Measurements from ENCODE around the gene TMEM88. TPM values are rescaled to one million over a fixed set of nuclear protein-coding genes. Genes with fewer than 3 reads are reported as not detected.
A peak's percentile ranks its signal among the peaks of the same experiment; 100 is the strongest.

The TMEM88 gene
- total RNA-seq, 2 donors from 2014 or later: 1.3 to 1.8 TPM

DNA sequence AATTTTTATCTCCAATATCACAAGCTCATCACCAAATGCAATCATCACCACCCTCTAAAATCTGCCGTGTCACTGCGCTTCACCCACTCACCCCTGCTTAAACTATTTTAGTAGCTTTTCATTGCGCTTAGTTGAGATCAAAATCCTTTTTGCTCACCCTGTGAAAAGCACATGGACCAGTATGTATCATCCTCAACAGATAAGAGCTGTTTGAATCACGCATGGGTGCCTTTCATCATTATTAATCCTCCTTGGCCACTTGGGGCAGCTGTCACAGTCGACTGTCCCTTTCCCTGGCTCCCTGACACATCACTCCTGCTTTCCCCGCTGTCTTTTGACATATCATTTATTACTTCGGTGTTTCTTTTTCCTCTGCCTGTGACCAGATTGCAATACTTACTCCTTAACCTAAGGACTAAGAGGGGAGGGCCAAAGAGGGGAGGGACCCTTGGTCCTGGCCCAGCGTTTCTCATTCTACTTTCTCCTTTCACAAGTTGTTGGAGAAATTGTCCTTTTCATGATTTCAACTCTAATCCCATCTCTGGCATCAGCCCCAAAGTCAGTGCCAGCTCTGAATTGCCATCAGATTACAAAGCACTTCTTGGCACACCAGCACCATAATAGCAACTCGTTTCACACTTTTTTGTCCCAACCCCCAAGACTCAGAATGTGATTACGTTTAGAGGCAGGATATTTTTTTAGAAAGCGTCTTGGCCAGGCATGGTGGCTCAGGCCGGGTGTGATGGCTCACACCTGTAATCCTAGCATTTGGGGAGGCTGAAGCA is 29.5 kb upstream of the TMEM88 start:
- DNase-seq (ENCODE audit: low spot score in 2 of 2) (no peak), ATAC-seq (peak in 1 of 2 donors; percentile 47)
- Mint-ChIP-seq H3K27ac (no peak overlapping the region), H3K36me3 (no peaks in the 10 kb centered on the region), H3K9me3 (no peaks in the 10 kb centered on the region)

DNA sequence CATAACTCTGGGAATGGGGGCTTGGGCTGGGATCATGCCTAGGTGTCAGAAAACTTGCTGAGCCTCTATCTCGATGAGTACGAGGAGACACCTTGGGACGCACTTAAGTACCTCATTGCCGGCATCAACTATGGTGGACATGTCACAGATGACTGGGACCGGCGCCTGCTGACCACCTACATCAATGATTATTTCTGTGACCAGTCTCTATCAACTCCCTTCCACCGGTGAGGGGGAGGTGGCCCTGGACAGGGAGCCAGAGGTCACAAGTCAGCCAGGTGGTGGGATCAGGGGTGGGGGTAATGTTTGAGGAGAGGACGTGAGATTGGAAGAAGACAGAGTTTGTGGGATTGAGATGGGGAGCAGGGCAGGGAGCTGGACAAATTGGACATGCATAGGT is 24.2 kb upstream of the TMEM88 start:
- no peak for ATAC-seq
- no peaks in the 10 kb centered on the region for H3K36me3 Mint-ChIP-seq
- no peaks in the 10 kb centered on the region for H3K9me3 Mint-ChIP-seq
- no peak for DNase-seq (ENCODE audit: low spot score in 2 of 2)
- no peak overlapping the region for H3K27ac Mint-ChIP-seq

DNA sequence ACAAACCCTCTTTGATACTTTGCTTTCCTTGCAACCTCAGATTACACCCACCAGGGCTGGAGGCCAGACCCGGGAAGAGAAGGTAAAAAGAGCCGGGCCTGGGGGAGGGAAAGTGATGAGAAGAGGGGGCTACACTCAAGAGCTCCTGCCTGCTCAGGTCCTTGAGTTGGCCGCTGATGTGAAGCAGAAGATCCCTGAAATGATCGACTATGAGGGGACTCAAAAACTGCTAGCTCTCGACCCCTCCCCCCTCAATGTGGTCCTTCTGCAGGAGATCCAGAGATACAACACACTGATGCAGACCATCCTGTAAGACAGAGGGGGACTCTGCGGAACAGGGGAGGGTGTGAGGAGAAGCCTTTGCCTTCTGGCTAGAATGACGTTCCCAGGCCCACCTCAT is 23.6 kb upstream of the TMEM88 start:
- Mint-ChIP-seq H3K9me3 (no peaks in the 10 kb centered on the region), H3K36me3 (no peaks in the 10 kb centered on the region), H3K27ac (no peak overlapping the region)
- DNase-seq (ENCODE audit: low spot score in 2 of 2) (no peak), ATAC-seq (no peak)

DNA sequence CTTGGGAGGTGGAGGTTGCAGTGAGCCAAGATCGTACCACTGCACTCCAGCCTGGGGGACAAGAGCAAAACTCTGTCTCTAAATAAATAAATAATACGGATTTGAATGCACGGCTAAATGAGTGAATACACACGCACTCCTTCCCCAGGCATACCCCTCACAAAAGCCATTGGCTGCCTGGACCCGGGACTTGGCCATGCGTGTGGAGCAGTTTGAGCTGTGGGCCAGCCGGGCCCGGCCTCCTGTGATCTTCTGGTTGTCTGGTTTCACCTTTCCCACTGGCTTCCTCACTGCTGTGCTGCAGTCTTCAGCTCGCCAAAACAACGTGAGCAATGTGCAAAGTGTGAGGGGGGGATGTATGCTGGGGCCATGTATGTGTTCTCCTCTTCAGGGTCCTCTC is 22.4 kb upstream of the TMEM88 start:
- Mint-ChIP-seq H3K9me3 (no peaks in the 10 kb centered on the region), H3K27ac (no peak overlapping the region), H3K36me3 (no peaks in the 10 kb centered on the region)
- ATAC-seq (no peak), DNase-seq (ENCODE audit: low spot score in 2 of 2) (no peak)

DNA sequence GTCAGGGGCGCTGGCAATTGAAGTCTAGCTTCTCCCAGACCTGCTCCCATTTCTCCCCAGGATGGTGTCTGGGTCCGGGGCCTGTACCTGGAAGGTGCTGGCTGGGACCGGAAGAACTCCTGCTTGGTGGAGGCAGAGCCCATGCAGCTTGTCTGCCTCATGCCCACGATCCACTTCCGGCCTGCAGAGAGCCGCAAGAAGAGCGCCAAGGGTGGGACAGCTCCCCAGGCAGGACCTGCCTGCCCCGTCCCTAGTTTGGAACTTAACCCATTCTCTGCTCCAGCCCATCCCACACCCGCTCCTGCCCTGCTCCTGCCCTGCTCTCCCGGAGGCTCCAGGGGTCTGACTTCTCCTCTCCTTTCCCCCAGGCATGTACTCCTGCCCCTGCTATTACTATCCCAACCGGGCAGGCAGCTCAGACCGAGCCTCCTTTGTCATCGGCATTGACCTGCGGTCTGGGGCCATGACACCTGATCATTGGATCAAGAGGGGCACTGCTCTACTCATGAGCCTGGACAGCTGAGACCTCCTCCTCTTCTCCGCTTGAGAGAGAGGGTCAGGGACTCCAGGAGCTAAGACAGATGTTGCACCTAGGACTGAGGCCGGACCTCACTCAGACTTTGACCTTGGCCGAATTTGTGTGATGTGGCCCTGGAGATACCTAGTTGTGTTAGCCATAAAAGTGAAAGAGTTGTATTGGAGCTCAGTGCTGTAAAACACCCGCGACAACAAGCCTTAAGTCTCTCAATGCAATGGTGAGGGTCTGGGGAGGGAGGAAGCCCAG is 21.7 kb upstream of the TMEM88 start:
- H3K9me3 Mint-ChIP-seq: no peaks in the 10 kb centered on the region
- H3K36me3 Mint-ChIP-seq: no peaks in the 10 kb centered on the region
- DNase-seq (ENCODE audit: low spot score in 2 of 2): no peak
- ATAC-seq: no peak
- H3K27ac Mint-ChIP-seq: peak overlapping the region; percentile 77 to 97

DNA sequence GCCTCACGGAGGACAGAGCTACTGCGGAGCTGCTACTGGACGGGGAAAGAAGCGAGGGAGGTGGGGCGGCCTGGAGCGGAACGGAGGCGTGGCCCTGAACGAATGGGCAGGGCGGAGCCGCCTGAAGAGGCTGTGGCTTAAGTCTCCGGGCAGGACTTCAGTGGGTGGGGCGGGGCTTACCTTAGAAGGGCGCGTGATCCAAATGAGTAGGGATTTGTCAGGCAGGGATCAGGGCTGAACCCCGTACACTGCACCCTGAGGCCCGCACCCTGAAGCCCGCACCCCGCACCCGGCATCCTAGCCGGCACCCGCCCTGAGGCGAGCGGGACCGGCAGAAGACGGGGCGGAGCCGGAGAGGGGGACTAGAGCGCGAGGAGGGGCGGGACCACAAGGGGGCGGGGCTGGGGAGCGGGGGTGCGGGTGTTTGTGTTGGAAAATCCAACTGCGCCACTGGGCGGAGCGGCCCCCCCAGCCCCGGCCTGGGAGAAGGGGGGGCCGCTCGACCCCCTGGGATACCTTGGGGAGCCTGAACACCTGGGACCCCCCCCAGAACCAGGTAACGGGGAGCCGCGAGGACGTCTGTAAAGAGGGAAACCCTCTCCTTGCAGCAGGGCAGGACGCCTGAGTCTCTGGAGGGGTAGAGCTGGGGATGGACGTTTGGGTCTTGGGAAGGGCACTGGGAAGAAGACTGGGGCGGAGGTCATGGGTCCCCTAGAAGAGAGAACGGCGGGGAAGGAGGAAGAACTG is 20.9 kb upstream of the TMEM88 start, which contains the start of gene KDM6B:
TSS of gene KDM6B (plus strand) at position 423 of the 747 bp plus-strand sequence. CDS start 11,338 bp downstream, outside the sequence.
- peak within 1 kb of the TSS; percentile 97 for H3K27ac Mint-ChIP-seq
- H3K9me3 Mint-ChIP-seq: no peaks in the 10 kb centered on the region
- DNase-seq (ENCODE audit: low spot score in 2 of 2) (peak; percentile 87 to 90), ATAC-seq (peak; percentile 71 to 77)
- no peaks in the 10 kb centered on the region for H3K36me3 Mint-ChIP-seq

DNA sequence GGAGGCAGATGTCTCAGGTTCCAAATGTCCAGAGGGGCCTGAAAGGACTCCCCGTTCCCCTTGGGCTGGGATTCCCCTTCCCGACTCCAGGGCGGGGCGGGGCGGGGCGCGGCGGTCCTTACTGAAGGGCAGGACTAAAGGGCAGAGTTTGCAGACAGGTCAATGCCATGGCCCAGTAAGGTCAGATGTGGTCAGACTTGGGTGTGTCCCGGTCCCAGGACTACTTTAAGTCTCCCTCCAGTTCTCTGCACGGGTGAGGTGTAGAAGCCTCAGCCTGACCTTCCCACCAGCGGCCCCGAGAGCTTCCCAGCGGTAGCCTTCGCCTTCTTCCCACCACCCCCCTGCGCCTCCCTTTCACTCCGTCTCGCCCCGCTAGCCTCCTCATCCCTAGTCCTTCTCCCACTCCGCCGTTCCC is 20.3 kb upstream of the TMEM88 start:
- H3K27ac Mint-ChIP-seq: peak overlapping the region; percentile 97
- DNase-seq (ENCODE audit: low spot score in 2 of 2) (peak in 1 of 2 donors; percentile 75), ATAC-seq (peak; percentile 3 to 42)
- no peaks in the 10 kb centered on the region for H3K36me3 Mint-ChIP-seq
- H3K9me3 Mint-ChIP-seq: no peaks in the 10 kb centered on the region

DNA sequence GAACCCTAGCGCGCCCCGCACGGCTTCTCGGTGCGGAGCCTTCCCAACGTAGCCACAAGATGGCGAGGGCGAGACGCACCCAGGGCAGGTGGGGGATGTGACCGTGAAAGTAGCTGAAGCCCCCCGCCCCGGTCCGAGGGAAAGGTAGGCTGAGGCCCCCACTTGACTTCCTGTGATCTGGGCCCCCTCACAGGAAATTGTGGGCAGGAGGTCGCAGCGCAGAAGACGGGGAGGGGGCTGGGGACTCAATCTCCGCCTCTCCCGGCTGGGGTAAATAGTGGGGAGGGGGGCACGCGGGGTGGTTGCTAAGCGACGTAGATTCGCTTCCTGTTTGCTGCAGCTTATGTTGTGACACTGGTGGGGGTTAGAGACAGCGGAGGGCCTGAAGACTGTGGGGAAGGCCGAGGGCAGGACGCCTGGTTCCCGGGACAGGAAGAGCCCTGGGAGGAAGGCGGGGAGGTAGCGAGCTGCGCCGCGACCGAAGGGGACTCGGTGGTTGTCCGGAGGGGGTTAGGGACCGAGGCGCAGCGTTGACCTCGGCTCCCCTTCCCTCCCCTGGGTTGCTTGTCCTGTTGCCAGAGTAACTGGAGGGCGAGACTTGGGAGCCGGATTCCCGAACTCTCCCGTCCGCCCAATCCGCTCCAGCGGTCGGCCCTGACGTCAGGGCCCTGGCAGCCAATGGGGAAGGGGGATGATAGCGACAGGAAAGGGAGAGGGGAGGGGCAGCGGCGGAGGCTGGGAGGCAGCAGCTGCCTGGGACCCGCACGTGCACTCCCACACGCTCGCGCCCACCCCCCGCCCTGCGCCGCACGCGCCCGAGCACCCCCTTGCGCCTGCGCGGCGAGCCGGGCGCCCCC is 19.7 kb upstream of the TMEM88 start:
- ATAC-seq (peak; percentile 58 to 69), DNase-seq (ENCODE audit: low spot score in 2 of 2) (peak; percentile 83 to 88)
- Mint-ChIP-seq H3K36me3 (no peaks in the 10 kb centered on the region), H3K9me3 (no peaks in the 10 kb centered on the region), H3K27ac (peak overlapping the region; percentile 97)

DNA sequence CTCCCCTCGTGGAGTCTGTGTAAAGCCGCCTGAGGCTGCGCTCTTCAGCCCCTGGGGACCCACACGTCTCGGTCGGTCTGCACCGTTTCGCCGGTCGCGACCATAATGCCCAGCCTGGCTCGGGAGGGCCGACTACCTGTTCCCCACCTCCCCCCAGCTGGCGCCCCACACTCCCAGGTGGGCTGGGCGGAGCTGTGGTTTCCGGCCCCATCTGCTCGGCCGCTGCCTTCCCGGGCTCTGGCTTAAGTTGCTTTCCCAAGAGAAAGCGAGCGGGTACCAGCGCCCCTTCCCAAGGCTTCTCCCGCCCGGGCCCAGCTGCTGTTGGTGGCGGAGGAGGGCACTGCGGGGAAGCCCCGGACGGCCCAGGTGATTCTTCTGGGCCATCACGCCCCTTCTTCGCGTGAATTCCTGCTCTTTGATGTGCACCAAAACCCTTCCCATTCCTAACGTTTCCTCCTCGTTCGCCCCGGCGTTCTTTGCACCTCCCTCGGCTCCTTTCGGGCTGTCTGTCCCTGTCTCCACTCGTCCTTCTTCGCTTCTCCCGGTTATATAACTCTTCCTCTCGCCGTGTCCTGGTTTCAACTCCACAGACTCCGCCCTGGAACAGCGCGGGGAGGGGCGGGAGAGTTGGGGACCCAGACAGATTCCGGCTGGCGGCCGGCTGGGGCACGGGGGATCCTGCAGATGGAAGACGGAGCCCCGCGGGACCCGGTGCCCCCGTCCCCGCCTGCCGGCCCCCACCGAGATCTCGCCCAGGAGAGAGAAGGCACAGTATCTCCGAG is 18.9 kb upstream of the TMEM88 start:
- Mint-ChIP-seq H3K9me3 (no peaks in the 10 kb centered on the region), H3K36me3 (peaks cover 6 to 7% of the 10 kb centered on the region in 2 donors), H3K27ac (peak overlapping the region; percentile 83 to 97)
- ATAC-seq (no peak), DNase-seq (ENCODE audit: low spot score in 2 of 2) (peak in 1 of 2 donors; percentile 49)

DNA sequence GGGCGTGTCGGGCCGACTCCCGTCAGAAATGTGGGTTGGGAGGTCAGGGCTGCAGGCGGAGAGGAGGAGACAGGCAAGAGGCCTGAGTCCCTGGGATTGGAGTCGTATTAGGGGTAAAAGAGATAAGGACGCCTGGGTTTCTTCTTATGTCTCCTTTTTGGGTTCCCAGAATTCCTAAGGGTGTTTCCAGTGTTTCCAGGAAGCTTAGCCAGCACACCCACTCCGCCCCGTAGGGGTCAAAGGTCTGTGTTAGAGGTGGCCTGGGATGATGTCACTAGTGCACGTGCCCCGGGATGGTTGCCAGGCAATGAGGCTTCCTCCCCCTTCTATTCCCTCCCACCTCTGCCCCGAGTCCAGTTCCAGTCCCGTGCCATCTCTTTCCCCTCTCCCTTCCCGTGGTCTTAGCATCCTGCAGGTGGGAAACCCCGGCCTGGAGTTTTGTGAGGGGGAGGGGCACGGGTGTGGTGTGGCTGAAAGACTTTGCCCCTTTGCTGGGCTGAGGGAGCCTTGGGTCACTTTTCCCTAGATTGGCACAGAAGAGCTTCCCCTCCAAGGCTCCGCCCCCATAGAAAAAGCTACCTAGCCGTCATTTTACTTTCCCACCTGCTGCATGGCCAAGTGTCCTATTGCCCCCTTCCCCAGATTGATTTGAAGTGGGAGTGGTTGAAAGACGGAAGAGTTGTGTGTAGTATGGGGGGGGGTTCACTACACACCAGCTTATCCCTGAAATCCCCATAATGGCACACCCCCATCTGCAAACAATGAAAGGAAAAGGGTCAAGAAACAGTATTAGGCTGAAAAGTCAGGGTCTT is 18.1 kb upstream of the TMEM88 start:
- DNase-seq (ENCODE audit: low spot score in 2 of 2) (peak; percentile 53 to 65), ATAC-seq (no peak)
- Mint-ChIP-seq H3K27ac (peak overlapping the region; percentile 83 to 97), H3K36me3 (peaks cover 9% of the 10 kb centered on the region in 2 donors), H3K9me3 (no peaks in the 10 kb centered on the region)

DNA sequence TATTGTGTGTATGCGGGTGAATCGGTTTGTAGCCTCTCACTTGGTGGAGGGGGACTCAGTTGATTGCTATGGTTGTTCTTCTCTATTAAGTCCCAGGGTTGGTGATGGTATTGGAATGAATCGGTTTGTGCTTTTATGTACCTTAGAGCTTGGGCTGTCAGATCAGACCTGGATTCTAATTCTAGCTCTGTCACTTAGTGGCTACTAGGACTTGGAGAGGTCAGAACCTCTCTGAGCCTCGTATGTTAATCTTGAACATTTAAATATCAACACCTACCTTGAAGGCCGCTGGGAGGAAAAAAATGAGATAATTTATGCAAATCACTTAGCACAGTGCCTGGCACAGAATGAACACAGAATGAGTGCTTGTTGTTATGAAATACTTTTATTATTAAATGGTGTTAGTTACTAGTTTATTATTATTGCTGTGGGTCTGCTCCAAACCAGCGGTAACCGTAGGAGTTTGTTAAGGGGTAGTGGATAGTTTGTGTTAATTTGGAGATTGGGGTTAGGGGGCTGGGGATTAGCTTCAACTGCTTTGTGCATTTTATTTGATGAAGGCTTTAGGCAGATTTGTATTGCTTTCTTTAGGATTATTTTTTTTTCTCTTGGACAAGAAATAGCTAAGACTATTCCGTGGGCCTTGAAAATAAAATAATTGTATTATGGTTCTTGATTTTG is 17.3 kb upstream of the TMEM88 start:
- Mint-ChIP-seq H3K9me3 (no peaks in the 10 kb centered on the region), H3K27ac (peak overlapping the region; percentile 18 to 88)
- DNase-seq (ENCODE audit: low spot score in 2 of 2): no peak

DNA sequence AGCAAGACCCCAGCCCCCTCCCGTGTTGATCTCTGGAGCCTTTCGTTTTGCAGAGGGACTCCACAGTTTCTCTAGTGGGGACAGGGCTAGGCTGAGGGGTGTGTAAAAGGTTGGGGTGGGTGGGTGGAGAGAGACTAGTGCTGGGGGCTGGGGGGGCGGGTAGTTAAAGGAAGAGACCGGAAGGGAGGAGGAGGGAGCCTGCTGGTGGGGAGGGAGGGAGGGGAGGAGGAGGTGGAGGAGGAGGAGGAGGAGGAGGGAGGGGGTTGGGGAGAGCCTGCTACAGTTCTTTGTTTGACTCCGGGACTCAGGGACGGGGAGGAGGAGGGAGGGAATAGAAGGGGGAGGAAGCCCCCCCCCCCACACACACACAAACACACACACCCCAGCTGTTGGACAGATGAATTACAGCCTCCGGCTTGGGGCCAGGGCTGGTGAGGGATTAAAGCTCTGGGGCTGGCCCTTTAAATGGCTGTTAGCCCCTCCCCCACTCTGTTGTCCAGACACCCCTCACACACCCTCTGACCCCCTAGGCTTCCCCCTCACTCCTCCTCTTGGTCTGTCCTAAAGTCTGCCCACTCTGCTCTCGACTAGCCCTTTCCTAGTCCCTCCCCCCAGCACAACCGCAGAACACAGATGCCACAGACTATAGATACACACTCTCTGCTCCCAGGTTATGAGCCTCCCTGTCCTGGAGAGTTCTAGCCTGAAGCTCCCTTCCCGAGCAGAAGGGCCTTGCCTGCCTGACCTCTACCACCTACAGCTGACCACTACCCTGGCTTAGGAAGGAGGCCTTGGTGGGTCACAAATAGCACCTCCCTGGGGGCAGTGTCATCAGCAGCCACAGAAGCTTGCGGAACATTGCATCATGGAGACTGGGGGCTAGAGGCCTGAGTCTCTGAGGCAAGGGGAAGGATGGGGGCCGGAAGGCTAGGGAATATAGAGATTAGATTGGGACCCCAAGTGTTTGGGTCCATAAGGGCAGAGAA is 16.5 kb upstream of the TMEM88 start:
- peak in 1 of 2 donors; percentile 56 for DNase-seq (ENCODE audit: low spot score in 2 of 2)
- ATAC-seq: no peak
- Mint-ChIP-seq H3K9me3 (no peaks in the 10 kb centered on the region), H3K27ac (peak overlapping the region; percentile 51 to 93), H3K36me3 (peaks cover 9% of the 10 kb centered on the region in 2 donors)

More for the DNA sequence above, 17.3 kb upstream of the TMEM88 start:
- no peak for ATAC-seq
- H3K36me3 Mint-ChIP-seq: peaks cover 9% of the 10 kb centered on the region in 2 donors

DNA sequence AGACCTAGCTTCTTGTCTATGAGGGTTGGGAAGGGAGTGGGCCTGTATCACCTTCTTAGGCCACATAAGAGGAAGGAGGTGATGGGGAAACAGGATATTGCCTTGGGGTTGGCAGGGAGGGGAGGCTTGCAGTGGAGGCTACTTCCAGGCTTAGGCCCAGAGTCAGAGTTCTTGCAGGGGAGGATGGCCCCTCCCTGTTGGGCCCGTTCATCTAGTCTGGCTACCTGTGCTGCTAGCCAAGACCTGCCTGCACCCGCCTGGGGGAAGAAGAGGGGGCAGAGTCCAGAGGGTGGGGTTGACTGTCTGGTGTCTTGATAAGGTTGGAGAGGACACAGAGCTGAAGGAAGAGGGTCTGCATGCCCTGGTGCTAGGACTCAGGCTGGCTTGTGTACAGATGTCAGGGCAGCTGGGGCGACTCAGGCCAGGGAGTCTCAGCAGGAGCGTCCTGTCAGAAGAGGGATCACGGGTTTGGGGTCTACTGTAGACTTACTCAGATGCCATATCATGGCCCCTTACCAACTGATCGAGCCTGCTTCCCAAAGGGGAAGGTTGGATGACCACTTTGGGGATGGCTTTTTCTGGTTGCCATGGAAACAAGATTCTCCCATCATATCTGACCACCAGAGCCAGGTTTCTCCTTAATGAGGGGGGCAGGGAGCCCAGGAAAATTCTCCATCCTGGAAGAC is 15.5 kb upstream of the TMEM88 start:
- Mint-ChIP-seq H3K27ac (peak overlapping the region; percentile 93 to 96), H3K36me3 (peaks cover 9% of the 10 kb centered on the region in 2 donors), H3K9me3 (no peaks in the 10 kb centered on the region)
- no peak for ATAC-seq
- DNase-seq (ENCODE audit: low spot score in 2 of 2): no peak

Measured in activated naive CD4-positive, alpha-beta T cell treated with anti-CD3 and anti-CD28 coated beads, Interleukin-2, amount 50 U/mL, for 72 hours (primary cell).